ENCODE measurements around the gene SPATS2L.
A peak's percentile ranks its signal among the peaks of the same experiment; 100 is the strongest.

SPATS2L gene

DNA sequence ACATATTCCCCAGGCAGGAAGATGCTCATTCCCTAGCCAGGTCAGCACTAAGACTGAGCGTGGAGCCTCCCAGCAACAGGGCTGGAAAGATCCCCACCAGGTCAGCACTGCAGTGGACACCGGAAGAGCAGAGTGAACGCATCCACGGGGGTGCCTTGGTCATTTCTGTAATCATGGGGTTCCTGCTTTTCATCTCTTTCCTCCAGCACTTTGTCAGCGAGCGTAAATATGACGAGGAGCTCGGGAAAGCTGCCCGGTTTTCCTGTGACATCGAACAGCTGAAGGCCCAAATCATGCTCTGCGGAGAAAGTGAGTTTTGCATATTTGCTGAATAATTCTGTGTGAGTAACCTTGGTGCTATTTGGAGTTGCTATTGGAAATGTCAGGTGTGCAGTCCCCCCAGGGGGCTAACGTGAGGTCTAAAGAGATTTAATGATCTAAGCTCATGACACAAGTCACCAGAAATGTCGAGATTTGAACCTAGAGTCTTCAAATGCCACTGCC lies 163.3 kb downstream of the SPATS2L start:
- peaks cover 41% of the 10 kb centered on the region for H3K36me3 ChIP-seq

DNA sequence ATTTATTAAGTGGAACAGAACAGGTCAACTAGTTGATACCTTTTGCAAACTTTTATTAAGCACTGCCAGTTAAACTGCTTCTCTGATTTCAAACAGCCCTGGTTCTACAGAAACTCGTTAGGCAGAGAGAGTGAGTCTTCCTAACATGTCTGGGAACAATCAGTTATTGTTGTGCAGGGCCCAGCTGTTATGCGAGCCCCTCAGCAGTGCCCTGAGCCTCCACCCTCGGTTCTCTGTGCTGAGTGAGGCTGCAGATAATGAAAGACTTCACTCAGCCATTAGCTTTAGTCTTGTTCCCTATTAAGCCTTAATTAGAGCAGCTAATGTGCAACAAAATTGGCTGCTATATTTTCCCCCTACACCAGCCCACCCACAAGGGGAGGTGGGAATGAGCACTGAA lies 163.7 kb downstream of the SPATS2L start:
- DNase-seq = no peak
- H3K9me3 ChIP-seq = no peaks in the 10 kb centered on the region
- no peak overlapping the region for H3K4me3 ChIP-seq (ENCODE audit: low read depth, low read length)
- peaks cover 15% of the 10 kb centered on the region for H3K4me1 ChIP-seq
- TF ChIP-seq CTCF (IDR thresholded peaks at IDR 0.05; ENCODE audit: low read depth, low read length) = no peak
- peaks cover 43% of the 10 kb centered on the region for H3K36me3 ChIP-seq
- no peaks in the 10 kb centered on the region for H3K27me3 ChIP-seq

More for the DNA sequence above, 163.3 kb downstream of the SPATS2L start:
- H3K4me1 ChIP-seq = peaks cover 15% of the 10 kb centered on the region
- H3K9me3 ChIP-seq = no peaks in the 10 kb centered on the region
- DNase-seq = no peak
- no peak overlapping the region for H3K4me3 ChIP-seq (ENCODE audit: low read depth, low read length)
- H3K27me3 ChIP-seq = no peaks in the 10 kb centered on the region
- TF ChIP-seq CTCF (IDR thresholded peaks at IDR 0.05; ENCODE audit: low read depth, low read length) = no peak

- peaks cover 44% of the 10 kb centered on the region for H3K36me3 ChIP-seq
- H3K4me3 ChIP-seq (ENCODE audit: low read depth, low read length) = no peak overlapping the region
- no peaks in the 10 kb centered on the region for H3K9me3 ChIP-seq
- H3K27me3 ChIP-seq = no peaks in the 10 kb centered on the region
- DNase-seq = peak; percentile 48
- TF ChIP-seq CTCF (IDR thresholded peaks at IDR 0.05; ENCODE audit: low read depth, low read length) = peak; percentile 78
- peaks cover 15% of the 10 kb centered on the region for H3K4me1 ChIP-seq
These were observed 164.9 kb downstream of the SPATS2L start for GRCh38 chr2:200471324-200471848.

DNA sequence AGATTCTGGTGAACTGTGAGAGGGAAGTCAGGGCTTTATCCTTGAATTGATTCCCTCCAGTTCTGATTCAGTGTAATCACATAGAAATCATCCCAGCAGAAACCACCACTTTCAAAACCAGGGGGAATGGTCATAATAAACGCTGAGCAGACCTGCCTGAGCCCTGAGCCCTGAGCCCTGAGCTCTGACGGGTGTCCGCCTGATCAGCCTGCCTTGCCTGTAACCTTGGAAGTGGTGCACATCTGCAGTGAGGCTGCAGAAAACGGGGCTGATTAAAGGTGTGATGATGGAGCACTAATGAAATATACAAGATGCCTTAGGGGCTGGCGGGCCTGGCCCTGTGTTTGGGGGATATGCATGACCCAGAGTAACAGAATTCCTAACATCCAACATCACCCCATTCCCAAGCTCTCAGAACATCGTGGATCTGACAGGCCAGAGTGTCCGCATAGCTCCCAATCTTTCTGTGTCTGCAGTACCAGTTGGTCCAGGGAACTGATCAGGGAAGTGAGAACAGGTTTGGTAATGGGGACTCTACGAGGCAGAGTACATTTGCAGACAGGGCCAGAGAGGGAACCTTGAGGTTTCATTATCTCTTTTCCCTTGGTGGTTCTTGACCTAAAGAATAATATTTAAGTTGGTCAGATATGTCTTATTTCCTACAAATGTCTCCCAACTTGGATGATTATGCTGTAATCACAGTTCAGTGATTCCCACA lies 165.6 kb downstream of the SPATS2L start:
- Histone ChIP-seq H3K4me3 (ENCODE audit: low read depth, low read length) (no peak overlapping the region), H3K27me3 (no peaks in the 10 kb centered on the region), H3K4me1 (peaks cover 15% of the 10 kb centered on the region), H3K36me3 (peaks cover 44% of the 10 kb centered on the region), H3K9me3 (no peaks in the 10 kb centered on the region)
- no peak for DNase-seq
- TF ChIP-seq CTCF (IDR thresholded peaks at IDR 0.05; ENCODE audit: low read depth, low read length) = no peak

GRCh38 chr2:200472853-200473464 lies 166.5 kb downstream of the SPATS2L start:
- peaks cover 48% of the 10 kb centered on the region for H3K36me3 ChIP-seq
- peaks cover 15% of the 10 kb centered on the region for H3K4me1 ChIP-seq
- H3K27me3 ChIP-seq = no peaks in the 10 kb centered on the region
- no peak for TF ChIP-seq CTCF (IDR thresholded peaks at IDR 0.05; ENCODE audit: low read depth, low read length)
- DNase-seq = no peak
- no peaks in the 10 kb centered on the region for H3K9me3 ChIP-seq
- H3K4me3 ChIP-seq (ENCODE audit: low read depth, low read length) = no peak overlapping the region

- H3K36me3 ChIP-seq = peaks cover 31% of the 10 kb centered on the region
- DNase-seq = no peak
- no peak overlapping the region for H3K4me3 ChIP-seq (ENCODE audit: low read depth, low read length)
- H3K9me3 ChIP-seq = no peaks in the 10 kb centered on the region
- H3K4me1 ChIP-seq = peaks cover 9% of the 10 kb centered on the region
- TF ChIP-seq CTCF (IDR thresholded peaks at IDR 0.05; ENCODE audit: low read depth, low read length) = no peak
- H3K27me3 ChIP-seq = no peaks in the 10 kb centered on the region
These were observed 169.3 kb downstream of the SPATS2L start for GRCh38 chr2:200475795-200476194.

Measured in BE2C (cell line).